NB4 (cell line): ENCODE data around the gene FRMD4B.
"Not testable (repeated sequence)": the region's sequence is repeated elsewhere in the genome, so short reads cannot be mapped to it uniquely, and the experiment has no call there.

Experiments used
- MAX ChIP-seq: IDR thresholded peaks from 2 replicates; pipeline ENCODE4 v1.6.1; 2011; ENCODE audit warnings: low read depth, low read length
- POLR2A ChIP-seq: IDR thresholded peaks from 2 replicates; pipeline ENCODE4 v1.6.1; 2011; ENCODE audit warnings: mild to moderate bottlenecking; ENCODE audit not compliant: insufficient read length; ENCODE audit errors: extremely low read depth

GRCh38 chr3:69260843-69261405 lies 125.0 kb downstream of the FRMD4B start:
- TF ChIP-seq MAX, POLR2A: not testable (repeated sequence)
